ENCODE results near the gene ATG7.

DNA sequence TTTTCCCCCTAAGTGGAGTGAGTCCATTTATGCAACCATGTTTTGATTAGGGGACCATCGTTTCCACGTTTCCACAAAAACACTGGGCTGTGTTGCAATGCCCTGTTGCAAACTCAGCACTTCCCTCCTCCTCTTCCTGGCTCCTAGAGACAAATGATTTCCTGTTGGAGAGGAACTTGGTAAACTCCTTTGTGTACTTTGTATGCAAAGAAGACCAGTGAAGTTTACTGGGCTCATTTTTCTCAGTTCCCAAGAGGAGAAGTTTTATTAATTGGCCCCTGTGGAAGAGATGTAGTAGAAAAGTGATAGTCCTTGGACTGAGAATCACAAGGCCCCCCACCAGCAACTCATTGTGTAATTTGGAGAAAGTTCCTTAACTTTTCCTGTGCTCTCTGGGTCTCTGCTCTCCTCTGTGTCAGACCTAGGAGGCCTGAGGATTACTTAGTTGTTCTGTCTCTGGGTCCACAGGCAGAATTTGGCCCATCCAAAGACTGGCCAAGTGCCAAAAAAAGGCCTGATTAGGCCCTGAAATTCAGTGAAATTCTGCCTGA is 95.0 kb downstream of the ATG7 start:
- TF ChIP-seq, protein P1, sequence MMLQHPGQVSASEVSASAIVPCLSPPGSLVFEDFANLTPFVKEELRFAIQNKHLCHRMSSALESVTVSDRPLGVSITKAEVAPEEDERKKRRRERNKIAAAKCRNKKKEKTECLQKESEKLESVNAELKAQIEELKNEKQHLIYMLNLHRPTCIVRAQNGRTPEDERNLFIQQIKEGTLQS (IDR thresholded peaks at IDR 0.05; ENCODE audit: borderline replicate concordance, extremely low read depth, low read depth, low read length), result no peak
- TF ChIP-seq HDAC6 (IDR thresholded peaks at IDR 0.05; ENCODE audit: unreplicated experiment) (no peak), CTCF (IDR thresholded peaks at IDR 0.05 in 2 of 3, conservative IDR thresholded peaks at IDR 0.05 in 1 of 3; ENCODE audit: control insufficient read depth in 2 of 3, extremely low read depth in 1 of 3, insufficient read depth in 1 of 3, low read depth in 3 of 3, low read length in 3 of 3) (no peak), ATF7 (IDR thresholded peaks at IDR 0.05; ENCODE audit: low read depth) (no peak), BMI1 (IDR thresholded peaks at IDR 0.05; ENCODE audit: borderline replicate concordance) (no peak), MTA2 (IDR thresholded peaks at IDR 0.05; ENCODE audit: low read depth) (no peak), MXI1 (IDR thresholded peaks at IDR 0.05; ENCODE audit: low read depth, low read length) (no peak), ATF2 (IDR thresholded peaks at IDR 0.05; ENCODE audit: low read length) (no peak), FOXM1 (IDR thresholded peaks at IDR 0.05; ENCODE audit: low read depth, low read length) (no peak), MAX (IDR thresholded peaks at IDR 0.05; ENCODE audit: low read depth, low read length) (no peak), POLR2A (IDR thresholded peaks at IDR 0.05; ENCODE audit: low read depth, low read length) (no peak), CHD2 (IDR thresholded peaks at IDR 0.05; ENCODE audit: borderline replicate concordance, low read depth, low read length) (no peak)
- TF ChIP-seq, protein P2, sequence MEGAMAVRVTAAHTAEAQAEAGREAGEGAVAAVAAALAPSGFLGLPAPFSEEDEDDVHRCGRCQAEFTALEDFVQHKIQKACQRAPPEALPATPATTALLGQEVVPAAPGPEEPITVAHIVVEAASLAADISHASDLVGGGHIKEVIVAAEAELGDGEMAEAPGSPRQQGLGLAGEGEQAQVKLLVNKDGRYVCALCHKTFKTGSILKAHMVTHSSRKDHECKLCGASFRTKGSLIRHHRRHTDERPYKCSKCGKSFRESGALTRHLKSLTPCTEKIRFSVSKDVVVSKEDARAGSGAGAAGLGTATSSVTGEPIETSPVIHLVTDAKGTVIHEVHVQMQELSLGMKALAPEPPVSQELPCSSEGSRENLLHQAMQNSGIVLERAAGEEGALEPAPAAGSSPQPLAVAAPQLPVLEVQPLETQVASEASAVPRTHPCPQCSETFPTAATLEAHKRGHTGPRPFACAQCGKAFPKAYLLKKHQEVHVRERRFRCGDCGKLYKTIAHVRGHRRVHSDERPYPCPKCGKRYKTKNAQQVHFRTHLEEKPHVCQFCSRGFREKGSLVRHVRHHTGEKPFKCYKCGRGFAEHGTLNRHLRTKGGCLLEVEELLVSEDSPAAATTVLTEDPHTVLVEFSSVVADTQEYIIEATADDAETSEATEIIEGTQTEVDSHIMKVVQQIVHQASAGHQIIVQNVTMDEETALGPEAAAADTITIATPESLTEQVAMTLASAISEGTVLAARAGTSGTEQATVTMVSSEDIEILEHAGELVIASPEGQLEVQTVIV (IDR thresholded peaks at IDR 0.05; ENCODE audit: borderline replicate concordance, partially characterized antibody), result no peak
- TF ChIP-seq, protein P3, sequence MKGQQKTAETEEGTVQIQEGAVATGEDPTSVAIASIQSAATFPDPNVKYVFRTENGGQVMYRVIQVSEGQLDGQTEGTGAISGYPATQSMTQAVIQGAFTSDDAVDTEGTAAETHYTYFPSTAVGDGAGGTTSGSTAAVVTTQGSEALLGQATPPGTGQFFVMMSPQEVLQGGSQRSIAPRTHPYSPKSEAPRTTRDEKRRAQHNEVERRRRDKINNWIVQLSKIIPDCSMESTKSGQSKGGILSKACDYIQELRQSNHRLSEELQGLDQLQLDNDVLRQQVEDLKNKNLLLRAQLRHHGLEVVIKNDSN (IDR thresholded peaks at IDR 0.05; ENCODE audit: borderline replicate concordance, extremely low read length, insufficient read depth, low read depth, low read length), result no peak
